ENCODE results near the gene RAP1GAP2. TPM values are rescaled to one million over a fixed set of nuclear protein-coding genes. Genes with fewer than 3 reads are reported as not detected.
"Not testable (repeated sequence)": the region's sequence is repeated elsewhere in the genome, so short reads cannot be mapped to it uniquely, and the experiment has no call there.

RAP1GAP2 gene
- total RNA-seq, result 29.3 TPM

DNA sequence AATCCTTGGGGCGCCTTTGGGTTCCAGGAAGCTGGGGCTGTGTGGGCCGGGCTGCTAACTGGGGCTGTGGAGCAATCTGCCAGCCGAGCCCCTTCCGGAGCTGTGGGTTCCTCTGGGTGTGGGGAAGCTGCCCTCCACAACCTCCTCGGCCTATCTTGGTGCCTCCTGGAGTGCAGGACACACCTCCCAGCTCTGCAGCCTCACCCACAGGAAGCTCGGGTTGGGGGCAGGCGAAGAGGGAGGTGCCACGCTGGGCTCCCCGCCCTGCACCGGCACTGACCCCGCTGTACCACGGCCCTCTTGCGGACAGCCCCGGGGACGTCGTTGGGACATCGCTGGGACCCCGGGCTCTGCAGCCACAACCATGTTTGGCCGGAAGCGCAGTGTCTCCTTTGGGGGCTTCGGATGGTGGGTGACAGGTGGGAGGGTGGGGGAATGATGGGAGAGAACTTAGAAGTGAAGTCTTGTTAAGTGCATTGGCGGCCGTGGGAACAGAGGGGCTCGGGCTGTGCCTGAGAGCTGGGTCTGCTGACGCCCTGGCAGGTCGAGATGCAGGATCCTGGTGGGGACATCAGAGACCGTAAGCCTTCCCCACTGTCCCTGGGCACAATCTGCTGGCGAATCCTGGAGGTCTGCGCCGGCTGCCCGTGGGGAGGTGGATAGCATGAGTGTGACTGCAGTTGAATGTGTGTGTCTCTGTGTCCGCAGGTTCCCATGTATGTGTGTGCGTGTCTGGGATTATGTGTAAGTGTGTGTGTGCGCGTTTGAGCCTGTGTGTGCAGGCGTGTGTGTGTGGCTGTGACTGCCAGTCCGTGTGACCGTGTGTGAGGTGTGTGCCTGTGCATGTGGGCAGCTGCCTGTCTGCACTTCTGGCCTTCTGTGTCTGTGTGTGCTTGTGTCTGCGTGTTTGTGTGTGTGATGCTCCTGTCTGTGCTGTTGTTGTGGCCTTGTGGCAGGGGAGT, at the start of gene RAP1GAP2:
TSS of gene RAP1GAP2 (plus strand) at position 275 of the 962 bp plus-strand sequence. CDS start at position 365, 90 bp downstream.
- peak; percentile 46 for DNase-seq

GRCh38 chr17:2749058-2749783, 47.0 kb upstream of the RAP1GAP2 start, which contains the start of gene CCDC92B:
Gene CCDC92B, minus strand, starts transcription at chr17:2749652. Its CDS starts 14,507 bp downstream, at chr17:2735145.
- DNase-seq, result peak; percentile 58

DNA sequence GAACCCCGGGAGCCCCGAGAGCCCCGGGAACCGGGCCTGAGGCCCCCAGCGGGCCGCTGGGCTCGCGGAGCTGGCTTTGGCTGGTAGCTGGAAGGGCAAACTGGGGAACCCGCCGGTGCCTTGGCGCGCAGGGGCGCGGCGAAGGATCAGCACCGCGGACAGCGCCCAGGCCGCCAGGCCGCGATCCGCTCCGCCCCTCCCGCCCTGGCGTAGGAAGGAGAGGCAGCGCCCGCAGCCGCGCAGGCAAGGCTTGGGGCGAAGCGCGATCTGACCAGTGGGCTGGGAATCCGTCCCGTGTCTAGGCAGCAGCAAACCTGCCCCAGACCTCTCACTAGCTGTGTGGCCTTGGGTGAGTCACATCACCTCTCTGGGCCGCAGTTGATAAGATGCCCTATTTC, 46.5 kb upstream of the RAP1GAP2 start:
- DNase-seq, result peak; percentile 58

GRCh38 chr17:2750721-2751120, 45.5 kb upstream of the RAP1GAP2 start:
- DNase-seq, result no peak

GRCh38 chr17:2751491-2751890, 44.7 kb upstream of the RAP1GAP2 start:
- no peak for DNase-seq

- no peak for DNase-seq
These were observed 40.1 kb upstream of the RAP1GAP2 start for GRCh38 chr17:2755891-2756724.

- no peak for DNase-seq
These were observed 37.4 kb upstream of the RAP1GAP2 start for GRCh38 chr17:2758870-2759269.

DNA sequence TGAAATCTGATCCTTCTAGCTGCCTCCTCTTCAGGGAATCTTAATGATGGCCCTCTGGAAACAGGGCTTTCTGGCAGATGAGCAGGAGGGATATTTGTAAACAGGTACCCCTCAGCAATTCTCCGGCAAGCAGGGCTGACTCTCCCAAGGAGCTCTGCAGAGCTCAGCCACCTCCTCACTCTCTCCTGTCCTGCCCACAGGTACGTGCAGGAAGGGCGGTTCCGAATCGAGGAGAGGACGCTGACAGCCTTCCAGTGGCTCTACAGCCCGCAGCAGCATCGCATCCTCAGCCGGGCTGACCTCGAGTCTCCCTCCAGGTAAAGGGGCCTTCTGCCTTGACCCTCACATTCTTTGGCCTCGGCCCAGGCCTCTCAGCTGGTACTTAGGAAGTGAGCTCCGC, 26.1 kb upstream of the RAP1GAP2 start:
- DNase-seq, result no peak

DNA sequence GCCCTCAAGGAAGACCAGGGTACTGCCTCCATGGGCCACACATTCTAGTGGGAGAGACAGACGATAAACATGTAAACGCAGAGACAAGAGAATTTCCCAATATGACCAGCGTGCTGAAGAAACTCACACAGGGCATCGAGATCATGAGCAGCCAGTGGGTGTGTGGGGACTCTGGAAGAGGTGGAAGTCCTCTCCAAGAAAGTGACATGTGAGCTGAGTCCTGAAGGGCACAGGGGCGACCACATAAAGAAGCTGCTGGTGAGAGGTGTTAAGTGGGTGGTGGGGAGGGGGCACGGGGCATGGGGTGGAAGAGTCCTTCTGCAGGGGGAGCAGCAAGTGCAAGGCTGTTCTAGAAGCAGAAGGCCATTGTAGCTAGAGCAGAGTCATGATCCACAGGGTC, 21.0 kb upstream of the RAP1GAP2 start:
- no peak for DNase-seq

GRCh38 chr17:2776589-2777241, 19.5 kb upstream of the RAP1GAP2 start:
- no peak for DNase-seq

DNA sequence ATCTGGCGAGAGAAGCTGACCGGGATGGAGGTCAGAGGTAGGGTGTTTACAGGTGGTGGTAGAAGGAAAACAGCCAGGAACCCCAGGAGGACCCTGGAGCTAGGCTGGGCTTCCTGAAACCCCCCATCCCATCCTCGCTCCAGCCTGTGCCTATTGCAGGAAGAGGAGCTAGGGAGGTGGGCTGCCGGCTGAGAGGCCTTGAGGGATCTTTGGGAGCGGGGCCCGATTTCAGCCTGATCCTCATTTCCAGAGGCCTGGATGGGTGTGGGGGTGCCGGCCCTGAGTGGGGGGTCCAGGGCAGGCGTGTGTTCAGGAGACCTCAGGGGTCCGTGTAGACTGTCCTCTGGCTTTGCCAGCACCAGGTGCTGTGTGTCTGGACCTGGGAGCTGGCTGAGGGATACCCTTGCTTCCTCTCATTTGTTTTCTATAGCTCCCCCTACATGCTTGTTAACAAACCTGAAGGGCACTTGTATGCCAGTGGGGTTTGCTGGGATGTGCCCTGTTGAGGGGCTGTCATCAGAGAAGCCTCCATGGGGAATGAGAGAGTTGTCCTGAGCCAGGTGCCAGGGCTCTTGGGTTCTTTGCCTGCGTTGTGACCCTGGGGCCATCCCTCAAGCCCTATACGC, 18.9 kb upstream of the RAP1GAP2 start:
- no peak for DNase-seq

DNA sequence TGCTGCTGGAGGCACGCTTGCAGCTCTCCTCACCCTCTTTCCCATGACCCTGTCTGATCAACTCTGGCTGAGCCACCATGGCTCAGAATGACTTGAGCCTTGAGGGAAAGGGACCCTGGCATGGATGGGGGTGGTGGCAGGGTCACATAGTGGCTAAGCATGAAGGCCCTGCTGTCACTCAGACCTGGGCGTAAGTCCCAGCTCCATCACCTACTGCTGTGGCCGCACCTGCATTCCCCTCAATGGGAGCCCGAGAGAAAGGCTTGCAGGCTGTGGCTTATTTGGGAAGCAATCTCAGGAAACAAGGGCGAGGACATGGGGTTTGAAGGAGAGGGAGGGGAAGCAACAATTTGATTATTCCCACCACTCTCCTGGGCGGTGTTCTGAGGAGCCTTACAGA, 17.7 kb upstream of the RAP1GAP2 start:
- DNase-seq, result no peak

GRCh38 chr17:2779545-2779944, 16.7 kb upstream of the RAP1GAP2 start:
- no peak for DNase-seq

- no peak for DNase-seq
These were observed 16.0 kb upstream of the RAP1GAP2 start for GRCh38 chr17:2780256-2780655.

DNA sequence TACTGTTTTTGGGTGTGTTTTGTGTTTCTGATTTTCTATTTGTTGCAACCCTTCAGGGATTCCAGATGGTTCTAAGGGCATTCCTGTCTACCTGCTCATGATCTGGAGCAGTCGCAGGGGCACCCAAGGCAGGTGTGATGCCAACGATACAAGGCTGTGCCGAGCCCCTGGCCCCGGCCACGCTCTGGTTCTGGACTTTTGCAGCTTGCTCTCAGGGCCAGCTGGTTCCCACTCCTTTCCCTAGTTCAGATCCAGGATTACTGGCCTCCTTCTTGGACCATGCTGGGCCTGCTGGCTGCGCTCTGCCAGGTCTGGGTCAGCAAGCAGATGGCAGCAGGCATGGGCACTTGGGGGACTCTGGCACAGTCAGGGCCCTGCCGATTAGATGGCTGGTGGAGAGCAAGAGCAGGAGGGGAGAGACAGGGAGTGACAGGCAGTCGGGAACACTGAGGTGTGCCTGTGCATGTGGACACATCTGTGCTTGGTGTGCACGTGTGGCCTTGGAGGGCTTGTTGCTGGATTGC, 15.2 kb upstream of the RAP1GAP2 start:
- no peak for DNase-seq

- DNase-seq, result not testable (repeated sequence)
These were observed 14.6 kb upstream of the RAP1GAP2 start for GRCh38 chr17:2781598-2781997.

- no peak for DNase-seq
These were observed 14.2 kb upstream of the RAP1GAP2 start for GRCh38 chr17:2782055-2782454.

DNA sequence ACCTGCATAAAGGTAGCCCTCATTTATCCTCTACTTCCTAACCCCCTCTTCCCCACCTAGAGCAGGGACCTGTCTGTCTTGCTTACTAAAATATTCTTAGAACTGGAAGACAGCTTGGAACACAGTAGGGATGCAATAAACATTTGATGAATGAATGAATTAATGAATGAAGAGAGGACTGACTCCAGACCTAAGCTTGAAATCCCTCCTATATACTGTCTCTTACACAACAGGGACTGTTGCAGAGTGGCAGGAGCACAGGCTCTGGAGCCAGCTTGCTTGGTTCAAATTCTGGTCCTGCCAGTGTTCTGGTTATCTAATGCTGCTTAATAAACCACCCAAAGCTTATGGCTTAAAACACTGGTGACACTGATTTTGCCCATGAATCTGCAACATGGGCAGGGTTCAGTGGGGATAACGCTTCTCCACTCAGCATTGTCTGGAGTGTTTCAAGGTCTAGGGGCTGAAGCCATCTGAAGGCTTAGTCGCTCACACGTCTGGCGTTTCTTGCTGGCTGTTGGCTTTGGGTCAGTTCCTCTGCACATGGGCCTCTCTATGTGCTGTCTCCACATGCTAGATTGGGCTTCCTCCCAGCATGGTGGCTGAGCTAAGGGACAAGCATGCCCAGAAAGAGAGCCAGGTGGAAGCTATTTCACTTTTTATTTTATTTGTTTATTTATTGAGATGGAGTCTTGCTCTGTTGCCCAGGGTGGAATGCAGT, 12.8 kb upstream of the RAP1GAP2 start:
- DNase-seq, result no peak

DNA sequence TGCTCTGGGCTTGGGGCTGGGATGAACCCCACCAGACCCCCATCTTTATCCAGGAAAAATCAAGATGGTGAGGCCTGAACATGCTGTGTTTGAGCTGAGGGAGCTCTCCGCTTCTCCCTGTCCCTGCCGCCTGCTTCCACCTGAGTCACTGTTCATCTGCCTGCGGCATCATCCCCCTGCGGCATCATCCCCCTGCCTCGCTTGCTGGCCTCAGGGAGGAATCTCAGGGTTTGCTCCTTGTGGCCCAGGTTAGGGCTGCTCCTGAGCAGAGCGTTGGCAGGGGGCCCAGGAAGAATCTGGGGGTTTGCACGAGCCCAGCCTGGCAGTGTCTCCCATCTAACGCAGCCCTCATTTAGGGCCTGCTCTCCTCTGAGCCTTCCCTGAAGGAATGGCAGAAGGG, 11.4 kb upstream of the RAP1GAP2 start:
- no peak for DNase-seq

GRCh38 chr17:2785376-2785775, 10.9 kb upstream of the RAP1GAP2 start:
- DNase-seq, result not testable (repeated sequence)
